Hematopoietic multipotent progenitor cell treated with erythropoietin and hydrocortisone succinate and interleukin-3 and kit ligand, for 15 days (in vitro differentiated cells): ENCODE measurements around the gene MSI2.
"Not testable (repeated sequence)": the region's sequence is repeated elsewhere in the genome, so short reads cannot be mapped to it uniquely, and the experiment has no call there.

Source experiments
- DNase-seq: peaks from one replicate; pipeline ENCODE4 v3.0.0-alpha.2; 2015; ENCODE audit warnings: low spot score

MSI2 gene

GRCh38 chr17:57255776-57256681 is at the start of gene MSI2:
TSS of gene MSI2 (plus strand) at chr17:57256523. CDS start at chr17:57256743, 220 bp downstream.
- peak; percentile 79 for DNase-seq

- no peak for DNase-seq
Observed at GRCh38 chr17:57206928-57207327, 49.4 kb upstream of the MSI2 start.

GRCh38 chr17:57207396-57207795 is 48.9 kb upstream of the MSI2 start:
- no peak for DNase-seq

GRCh38 chr17:57210224-57210553 is 46.1 kb upstream of the MSI2 start:
- DNase-seq: no peak

GRCh38 chr17:57210972-57211411 is 45.3 kb upstream of the MSI2 start:
- no peak for DNase-seq

GRCh38 chr17:57211543-57211942 is 44.8 kb upstream of the MSI2 start:
- no peak for DNase-seq

- no peak for DNase-seq
Observed at GRCh38 chr17:57213180-57213825, 43.0 kb upstream of the MSI2 start.

GRCh38 chr17:57215317-57215716 is 41.0 kb upstream of the MSI2 start:
- no peak for DNase-seq

- no peak for DNase-seq
Observed at GRCh38 chr17:57221366-57222350, 34.7 kb upstream of the MSI2 start.

GRCh38 chr17:57222422-57222821 is 33.9 kb upstream of the MSI2 start:
- not testable (repeated sequence) for DNase-seq

GRCh38 chr17:57225127-57225526 is 31.2 kb upstream of the MSI2 start:
- no peak for DNase-seq

GRCh38 chr17:57226793-57227192 is 29.5 kb upstream of the MSI2 start:
- DNase-seq: no peak

- no peak for DNase-seq
Observed at GRCh38 chr17:57228911-57229310, 27.4 kb upstream of the MSI2 start.

- DNase-seq: no peak
Observed at GRCh38 chr17:57234061-57234738, 22.1 kb upstream of the MSI2 start.

- no peak for DNase-seq
Observed at GRCh38 chr17:57234739-57235092, 21.6 kb upstream of the MSI2 start.

GRCh38 chr17:57235124-57235523 is 21.2 kb upstream of the MSI2 start:
- DNase-seq: no peak

- no peak for DNase-seq
Observed at GRCh38 chr17:57236686-57237299, 19.5 kb upstream of the MSI2 start.

GRCh38 chr17:57240648-57241047 is 15.7 kb upstream of the MSI2 start:
- no peak for DNase-seq

- no peak for DNase-seq
Observed at GRCh38 chr17:57242148-57242547, 14.2 kb upstream of the MSI2 start.

- DNase-seq: peak; percentile 80
Observed at GRCh38 chr17:57243171-57243622, 13.1 kb upstream of the MSI2 start.

GRCh38 chr17:57245786-57246185 is 10.5 kb upstream of the MSI2 start:
- no peak for DNase-seq
